PC-3 (cell line): ENCODE measurements around the gene CACNA1H. TPM values are rescaled to one million over a fixed set of nuclear protein-coding genes. Genes with fewer than 3 reads are reported as not detected.

ENCODE experiments used
- ATAC-seq: fragments of 200-7000 bp; cut with Tn5 transposase; 2 replicates; pipeline ENCODE4 v1.9.1; 2020; ENCODE audit warnings: mild to moderate bottlenecking, moderate library complexity
- BruUV-seq: library from RNA; stranded (reverse); fragments of 400-500 nt; replicated peaks from 2 replicates; lab custom pipeline; 2021; lab: Mats Ljungman, UMichigan
- CTCF ChIA-PET: fragments of 300-600 bp; sonication (Branson Sonifier 250); formaldehyde crosslinking; loops from one replicate; lab custom pipeline; 2022; ENCODE audit warnings: antibody characterized with exemption; lab: Charles Lee
- POLR2A ChIA-PET: fragments of 300-600 bp; sonication (Branson Sonifier 250); formaldehyde crosslinking; loops from one replicate; lab custom pipeline; 2022; ENCODE audit warnings: antibody characterized with exemption; ENCODE audit not compliant: unreplicated experiment; lab: Charles Lee
- DNase-seq: peaks from one replicate; pipeline ENCODE4 v3.0.0-alpha.2; 2015
- H2AFZ ChIP-seq: fragments of 300-600 bp; sonication (generic); 2 replicates; pipeline ENCODE4 v1.6.0; 2016; ENCODE audit warnings: antibody characterized with exemption, low read length
- H3F3A ChIP-seq: fragments of 300-600 bp; sonication (generic); one replicate; pipeline ENCODE4 v1.6.0; 2017; ENCODE audit warnings: antibody characterized with exemption, low read length, control low read depth, mild to moderate bottlenecking; ENCODE audit not compliant: unreplicated experiment
- H3K27ac ChIP-seq: fragments of 300-600 bp; sonication (generic); 2 replicates; pipeline ENCODE4 v1.5.1; 2016; ENCODE audit warnings: mild to moderate bottlenecking, low read length
- H3K27me3 ChIP-seq: fragments of 300-600 bp; sonication (generic); 2 replicates; pipeline ENCODE4 v1.6.1; 2016; ENCODE audit warnings: low read length, mixed read lengths
- H3K36me3 ChIP-seq: fragments of 300-600 bp; sonication (generic); 2 replicates; pipeline ENCODE4 v1.6.1; 2016; ENCODE audit warnings: low read depth, mixed run types, low read length, mixed read lengths
- H3K4me1 ChIP-seq: fragments of 300-600 bp; sonication (generic); 2 replicates; pipeline ENCODE4 v1.5.1; 2016; ENCODE audit warnings: low read length; ENCODE audit not compliant: insufficient read depth
- H3K4me2 ChIP-seq: fragments of 300-600 bp; sonication (generic); 2 replicates; pipeline ENCODE4 v1.6.0; 2016; ENCODE audit warnings: low read length
- H3K4me3 ChIP-seq: fragments of 300-600 bp; sonication (generic); 2 replicates; pipeline ENCODE4 v1.5.1; 2016; ENCODE audit warnings: mild to moderate bottlenecking, low read length, mixed read lengths
- H3K79me2 ChIP-seq: fragments of 300-600 bp; sonication (generic); 2 replicates; pipeline ENCODE4 v1.6.1; 2017; ENCODE audit warnings: low read length, mixed read lengths
- H3K9ac ChIP-seq: fragments of 300-600 bp; sonication (generic); 2 replicates; pipeline ENCODE4 v1.6.0; 2016; ENCODE audit warnings: mild to moderate bottlenecking, low read length
- H3K9me2 ChIP-seq: fragments of 300-600 bp; sonication (generic); replicated peaks from 2 replicates; pipeline ENCODE4 v1.6.1; 2016; ENCODE audit warnings: mixed run types, low read length, mixed read lengths
- H3K9me3 ChIP-seq: fragments of 300-600 bp; sonication (generic); 2 replicates; pipeline ENCODE4 v1.6.1; 2016; ENCODE audit warnings: low read length, mixed read lengths
- H4K20me1 ChIP-seq: fragments of 300-600 bp; sonication (generic); 2 replicates; pipeline ENCODE4 v1.6.1; 2016; ENCODE audit warnings: low read length, mixed read lengths
- EZH2 ChIP-seq: fragments of 300-600 bp; sonication (generic); IDR thresholded peaks from one replicate; pipeline ENCODE4 v1.6.1; 2017; ENCODE audit warnings: antibody characterized with exemption, mild to moderate bottlenecking, low read length; ENCODE audit not compliant: unreplicated experiment
- EZH2phosphoT487 ChIP-seq: fragments of 300-600 bp; sonication (generic); IDR thresholded peaks from 2 replicates; pipeline ENCODE4 v1.6.1; 2018; ENCODE audit warnings: mild to moderate bottlenecking, antibody characterized with exemption, low read length, borderline replicate concordance
- intact Hi-C: fragments of 100-400 bp; cut with micrococcal nuclease; formaldehyde crosslinking; loops from 2 replicates; pipeline ENCODE4 v1.9.0; 2023
- total RNA-seq: library from RNA; depleted of rRNA; stranded (reverse); fragments of >200 nt; gene quantifications from 2 replicates; pipeline ENCODE4 v1.2.3, GENCODE V29; 2014
- TF ChIP-seq, protein P1 (sequence below): fragments of 300-600 bp; sonication (generic); conservative IDR thresholded peaks from 2 replicates; pipeline ENCODE4 v1.5.1; 2017; ENCODE audit warnings: antibody characterized with exemption, low read depth, mild to moderate bottlenecking, low read length

CACNA1H gene
- total RNA-seq, 1 experiment from 2014 or later, result 4.1 TPM

DNA sequence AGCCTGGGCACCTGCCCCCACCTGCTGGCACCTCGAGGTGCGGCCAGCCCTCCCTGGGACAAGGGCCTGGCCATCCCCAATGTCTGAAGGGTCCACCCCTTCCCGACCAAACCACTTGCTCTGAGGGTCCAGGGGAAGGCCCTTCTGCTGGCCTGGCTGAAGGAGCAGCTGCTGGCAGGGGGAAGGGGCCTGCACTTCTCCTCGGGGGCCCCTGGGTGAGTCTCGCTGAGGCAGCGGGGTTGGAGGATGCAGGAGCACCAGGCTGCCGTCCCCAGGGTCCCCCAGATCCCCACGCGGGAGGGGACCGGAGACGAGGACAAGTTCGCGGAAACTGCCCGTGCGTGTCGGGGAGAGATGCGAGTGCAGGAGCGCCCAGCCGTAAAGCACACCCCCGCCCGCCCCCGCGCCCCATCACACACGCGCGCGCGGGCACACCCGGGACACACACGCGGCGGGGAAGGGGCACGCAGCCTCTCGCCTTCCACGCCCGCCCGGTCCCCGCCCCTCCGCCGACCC lies 725 bp upstream of the CACNA1H start:
- ATAC-seq (no peak), DNase-seq (no peak)
- Histone ChIP-seq H3K9me2 (no peaks in the 10 kb centered on the region), H3K4me3 (no peak overlapping the region), H3K27ac (no peak overlapping the region), H2AFZ (no peak overlapping the region), H3K4me2 (no peak overlapping the region), H3K9ac (no peak overlapping the region), H3K9me3 (no peaks in the 10 kb centered on the region), H3K36me3 (no peaks in the 10 kb centered on the region), H3K79me2 (no peaks in the 10 kb centered on the region), H4K20me1 (no peaks in the 10 kb centered on the region), H3K27me3 (peaks cover 7% of the 10 kb centered on the region), H3K4me1 (peaks cover 11% of the 10 kb centered on the region; the same call in 1 of the 2 replicates), H3F3A (no peaks in the 10 kb centered on the region)
- TF ChIP-seq EZH2phosphoT487, result no peak
- TF ChIP-seq EZH2, result no peak
- TF ChIP-seq, protein P1, sequence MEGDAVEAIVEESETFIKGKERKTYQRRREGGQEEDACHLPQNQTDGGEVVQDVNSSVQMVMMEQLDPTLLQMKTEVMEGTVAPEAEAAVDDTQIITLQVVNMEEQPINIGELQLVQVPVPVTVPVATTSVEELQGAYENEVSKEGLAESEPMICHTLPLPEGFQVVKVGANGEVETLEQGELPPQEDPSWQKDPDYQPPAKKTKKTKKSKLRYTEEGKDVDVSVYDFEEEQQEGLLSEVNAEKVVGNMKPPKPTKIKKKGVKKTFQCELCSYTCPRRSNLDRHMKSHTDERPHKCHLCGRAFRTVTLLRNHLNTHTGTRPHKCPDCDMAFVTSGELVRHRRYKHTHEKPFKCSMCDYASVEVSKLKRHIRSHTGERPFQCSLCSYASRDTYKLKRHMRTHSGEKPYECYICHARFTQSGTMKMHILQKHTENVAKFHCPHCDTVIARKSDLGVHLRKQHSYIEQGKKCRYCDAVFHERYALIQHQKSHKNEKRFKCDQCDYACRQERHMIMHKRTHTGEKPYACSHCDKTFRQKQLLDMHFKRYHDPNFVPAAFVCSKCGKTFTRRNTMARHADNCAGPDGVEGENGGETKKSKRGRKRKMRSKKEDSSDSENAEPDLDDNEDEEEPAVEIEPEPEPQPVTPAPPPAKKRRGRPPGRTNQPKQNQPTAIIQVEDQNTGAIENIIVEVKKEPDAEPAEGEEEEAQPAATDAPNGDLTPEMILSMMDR, result no peak
- ChIA-PET POLR2A (no interaction called here), CTCF (no interaction called here)
- intact Hi-C loops, result no loop called here
- no TSS peak for BruUV-seq

DNA sequence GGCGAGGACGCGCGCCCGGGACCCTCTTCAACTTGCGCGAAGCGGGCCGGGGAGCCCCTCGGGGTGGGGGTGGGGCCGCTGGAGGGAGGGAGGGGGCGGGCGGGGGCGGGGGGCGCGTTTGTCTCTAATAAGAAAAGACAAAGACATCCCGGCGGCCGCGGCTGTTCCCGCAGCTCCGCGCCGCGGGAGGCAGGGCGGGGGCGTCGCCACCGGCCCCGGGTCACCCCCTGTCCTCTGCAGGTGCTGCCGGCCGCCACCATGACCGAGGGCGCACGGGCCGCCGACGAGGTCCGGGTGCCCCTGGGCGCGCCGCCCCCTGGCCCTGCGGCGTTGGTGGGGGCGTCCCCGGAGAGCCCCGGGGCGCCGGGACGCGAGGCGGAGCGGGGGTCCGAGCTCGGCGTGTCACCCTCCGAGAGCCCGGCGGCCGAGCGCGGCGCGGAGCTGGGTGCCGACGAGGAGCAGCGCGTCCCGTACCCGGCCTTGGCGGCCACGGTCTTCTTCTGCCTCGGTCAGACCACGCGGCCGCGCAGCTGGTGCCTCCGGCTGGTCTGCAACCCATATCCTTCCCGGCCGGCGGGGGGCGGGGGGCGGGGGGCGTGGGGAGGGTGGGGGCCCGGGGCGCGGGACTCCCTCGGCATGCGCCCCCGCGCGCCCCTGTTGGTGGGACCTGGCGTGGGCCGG lies 714 bp downstream of the CACNA1H start:
- H3K9me2 ChIP-seq, result no peaks in the 10 kb centered on the region
- H3K79me2 ChIP-seq, result no peaks in the 10 kb centered on the region
- H3K9ac ChIP-seq, result no peak overlapping the region
- no peaks in the 10 kb centered on the region for H4K20me1 ChIP-seq
- TF ChIP-seq, protein P1, result no peak
- TF ChIP-seq EZH2phosphoT487, result no peak
- TF ChIP-seq EZH2, result no peak
- BruUV-seq, result no TSS peak
- CTCF ChIA-PET, result no interaction called here
- intact Hi-C loops, result no loop called here
- no peak for ATAC-seq
- no peaks in the 10 kb centered on the region for H3K9me3 ChIP-seq
- POLR2A ChIA-PET, result no interaction called here
- H3K27ac ChIP-seq, result no peak overlapping the region
- no peak overlapping the region for H3K4me2 ChIP-seq
- no peaks in the 10 kb centered on the region for H3K36me3 ChIP-seq
- no peak overlapping the region for H2AFZ ChIP-seq
- no peak overlapping the region for H3K4me3 ChIP-seq
- H3F3A ChIP-seq, result no peaks in the 10 kb centered on the region
- H3K4me1 ChIP-seq, result peaks cover 11% of the 10 kb centered on the region; the same call in 1 of the 2 replicates
- peaks cover 7% of the 10 kb centered on the region for H3K27me3 ChIP-seq
- no peak for DNase-seq
